Kidney tubule cell (primary cell): ENCODE results near the gene SGIP1.

ENCODE experiments used
- DNase-seq: peaks from one replicate; pipeline ENCODE4 v3.0.0-alpha.2; 2018; ENCODE audit warnings: low spot score

The SGIP1 gene

DNA sequence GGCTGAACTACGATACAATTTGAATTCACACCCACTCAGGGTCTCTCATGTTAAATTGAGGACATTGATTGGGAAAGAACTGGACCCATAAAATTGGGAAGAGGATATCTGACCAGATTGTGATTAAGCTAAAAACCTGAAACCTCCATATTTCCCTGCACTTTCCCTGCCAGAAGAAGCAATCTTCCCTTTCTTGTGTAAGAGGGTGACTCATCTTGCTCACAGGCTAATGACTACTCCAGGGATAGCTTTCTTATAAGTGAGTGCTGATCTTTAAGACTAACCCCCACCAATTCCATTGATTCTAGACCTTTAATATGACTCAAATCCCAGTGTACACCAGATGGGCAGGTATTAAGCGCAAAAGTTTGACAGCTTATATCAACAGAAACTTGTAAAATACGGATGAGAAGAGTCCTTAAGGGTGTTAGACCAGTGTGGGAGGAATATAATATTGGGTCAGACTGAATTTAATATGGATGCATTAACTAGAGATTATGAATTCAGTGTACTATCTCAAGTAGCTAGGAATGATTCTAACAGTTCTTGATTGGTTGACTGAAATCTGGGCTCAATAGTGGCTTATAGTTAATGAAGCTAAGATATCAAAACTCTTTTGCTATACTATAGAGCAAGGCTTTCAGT is 12.1 kb upstream of the SGIP1 start:
- DNase-seq: peak; percentile 63

DNA sequence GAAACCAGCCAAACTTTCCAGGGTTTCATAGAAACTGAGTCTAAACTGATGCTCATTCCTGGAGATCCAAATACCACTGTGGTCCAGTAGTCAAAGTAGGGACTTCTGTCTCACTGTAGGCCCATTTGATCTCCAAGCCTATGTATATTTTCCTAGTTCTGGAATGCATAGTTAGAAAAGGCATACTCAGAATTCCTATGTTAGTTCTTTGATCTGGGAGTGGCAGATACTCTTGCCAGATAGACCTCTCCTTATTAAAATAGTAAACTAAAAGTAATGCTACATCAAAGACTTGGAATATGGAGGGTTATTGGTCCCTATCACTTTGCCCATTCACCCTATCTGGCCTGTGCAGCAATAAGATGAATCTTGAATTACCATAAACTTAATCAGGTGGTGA is 10.4 kb upstream of the SGIP1 start:
- no peak for DNase-seq

DNA sequence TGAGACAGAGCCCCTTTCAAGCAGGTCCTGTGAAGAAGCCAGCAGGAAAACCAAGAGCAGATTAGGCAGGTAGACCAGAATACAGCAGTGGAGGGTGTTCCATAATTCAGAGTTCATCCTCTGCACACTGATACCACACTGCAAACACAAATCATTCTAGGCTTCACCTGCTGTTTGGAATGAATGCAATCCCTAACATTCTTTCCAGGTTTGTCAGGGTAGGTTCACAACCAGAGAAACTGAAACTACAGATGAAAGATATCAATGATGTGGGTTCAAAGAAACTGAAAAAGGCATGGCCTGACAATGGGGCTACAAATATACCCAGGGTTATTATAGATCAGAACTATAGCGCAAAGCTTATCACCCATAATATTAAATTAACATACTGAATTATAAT is 8.9 kb upstream of the SGIP1 start:
- DNase-seq: peak; percentile 51

DNA sequence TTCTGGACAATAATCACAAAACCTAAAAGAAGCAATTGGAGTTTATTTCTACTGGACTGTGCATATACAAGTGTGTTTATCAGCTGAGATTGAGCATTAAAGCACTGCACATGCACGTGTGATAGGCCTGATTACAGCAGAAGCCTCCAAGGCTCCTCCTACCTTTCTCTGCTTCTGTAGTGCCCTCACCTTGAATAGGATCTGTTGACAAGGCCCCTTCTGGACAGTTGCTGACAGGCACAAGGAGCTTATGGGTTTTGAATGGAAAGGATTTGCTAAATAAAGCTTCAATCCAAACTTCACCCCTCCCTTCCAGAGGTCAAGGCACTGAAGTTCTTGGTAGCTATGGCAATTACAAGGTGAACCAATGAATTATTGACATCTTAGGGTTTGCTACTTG is 7.9 kb upstream of the SGIP1 start:
- no peak for DNase-seq

DNA sequence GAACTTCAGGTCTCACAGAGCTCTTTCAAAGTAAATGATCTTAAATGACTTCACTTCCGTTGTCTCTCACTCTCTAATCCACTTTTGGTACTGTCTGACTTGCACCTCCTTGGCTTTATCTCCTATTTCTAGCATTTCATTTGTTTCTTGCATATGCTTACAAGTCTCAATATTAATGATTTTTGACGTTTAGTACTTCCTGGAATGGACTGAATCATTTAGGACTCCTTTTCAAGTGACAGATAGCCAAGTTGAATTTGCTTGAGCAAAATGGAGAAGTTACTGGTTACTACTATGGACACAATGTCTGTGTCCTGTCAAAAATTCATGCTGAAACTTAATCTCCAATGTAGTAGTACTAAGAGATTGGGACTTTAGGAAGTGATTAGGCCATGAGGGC is 7.0 kb upstream of the SGIP1 start:
- DNase-seq: no peak

DNA sequence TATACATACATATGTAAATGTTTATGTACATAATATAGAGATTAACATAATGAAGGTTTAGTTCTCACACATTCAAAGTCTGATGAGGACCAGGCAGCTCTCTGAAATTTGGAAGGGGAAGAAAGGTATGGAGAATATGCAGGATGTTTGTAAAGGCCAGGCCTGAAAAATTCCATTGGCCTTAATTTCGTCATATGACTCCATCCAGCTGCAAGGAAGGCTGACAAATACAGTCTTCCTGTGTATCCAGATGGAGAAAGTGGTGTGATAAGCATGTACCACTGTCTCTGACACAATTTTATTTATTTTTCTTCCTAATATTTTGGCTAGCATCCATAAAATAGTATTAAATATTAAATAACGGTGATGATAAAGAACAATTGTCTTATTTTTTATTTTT is 6.3 kb upstream of the SGIP1 start:
- peak; percentile 39 for DNase-seq

DNA sequence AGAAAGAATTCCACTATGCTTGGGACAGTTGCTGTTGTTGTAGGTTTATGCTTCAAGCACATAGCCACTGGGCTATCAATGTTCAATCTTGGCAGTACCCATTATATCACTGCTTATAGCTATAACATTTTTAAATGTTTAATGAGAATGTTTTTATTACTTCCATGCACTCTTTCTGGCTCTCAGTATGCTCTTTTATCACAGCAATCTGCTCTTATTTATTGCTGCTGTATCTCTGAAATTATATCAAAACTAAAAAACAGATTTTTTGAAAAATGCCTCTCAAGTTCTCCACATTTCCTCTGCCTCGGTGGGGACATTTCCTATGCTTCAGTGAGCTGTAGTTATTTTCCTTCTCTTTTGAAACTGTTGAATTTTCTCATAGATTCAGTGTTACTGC is 5.4 kb upstream of the SGIP1 start:
- no peak for DNase-seq

DNA sequence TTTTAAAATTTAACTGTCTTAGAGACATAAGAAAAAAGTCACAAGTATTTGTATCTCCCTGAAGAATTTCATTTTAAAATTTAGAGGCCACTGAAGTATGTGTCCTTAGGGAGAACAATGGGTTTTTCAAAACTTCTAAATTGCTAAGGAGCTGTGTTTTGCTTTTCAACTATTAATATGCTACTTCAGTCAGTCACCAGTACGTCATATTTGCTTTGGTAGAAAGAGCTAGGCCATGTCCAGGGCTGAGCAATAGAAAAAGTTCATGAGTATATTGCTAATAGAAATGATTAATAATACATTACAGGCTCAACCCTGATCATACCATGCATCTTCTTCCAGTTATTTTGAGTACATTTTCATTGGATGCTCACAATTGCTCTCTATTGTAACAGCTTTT is 1.7 kb upstream of the SGIP1 start:
- DNase-seq: peak; percentile 25

DNA sequence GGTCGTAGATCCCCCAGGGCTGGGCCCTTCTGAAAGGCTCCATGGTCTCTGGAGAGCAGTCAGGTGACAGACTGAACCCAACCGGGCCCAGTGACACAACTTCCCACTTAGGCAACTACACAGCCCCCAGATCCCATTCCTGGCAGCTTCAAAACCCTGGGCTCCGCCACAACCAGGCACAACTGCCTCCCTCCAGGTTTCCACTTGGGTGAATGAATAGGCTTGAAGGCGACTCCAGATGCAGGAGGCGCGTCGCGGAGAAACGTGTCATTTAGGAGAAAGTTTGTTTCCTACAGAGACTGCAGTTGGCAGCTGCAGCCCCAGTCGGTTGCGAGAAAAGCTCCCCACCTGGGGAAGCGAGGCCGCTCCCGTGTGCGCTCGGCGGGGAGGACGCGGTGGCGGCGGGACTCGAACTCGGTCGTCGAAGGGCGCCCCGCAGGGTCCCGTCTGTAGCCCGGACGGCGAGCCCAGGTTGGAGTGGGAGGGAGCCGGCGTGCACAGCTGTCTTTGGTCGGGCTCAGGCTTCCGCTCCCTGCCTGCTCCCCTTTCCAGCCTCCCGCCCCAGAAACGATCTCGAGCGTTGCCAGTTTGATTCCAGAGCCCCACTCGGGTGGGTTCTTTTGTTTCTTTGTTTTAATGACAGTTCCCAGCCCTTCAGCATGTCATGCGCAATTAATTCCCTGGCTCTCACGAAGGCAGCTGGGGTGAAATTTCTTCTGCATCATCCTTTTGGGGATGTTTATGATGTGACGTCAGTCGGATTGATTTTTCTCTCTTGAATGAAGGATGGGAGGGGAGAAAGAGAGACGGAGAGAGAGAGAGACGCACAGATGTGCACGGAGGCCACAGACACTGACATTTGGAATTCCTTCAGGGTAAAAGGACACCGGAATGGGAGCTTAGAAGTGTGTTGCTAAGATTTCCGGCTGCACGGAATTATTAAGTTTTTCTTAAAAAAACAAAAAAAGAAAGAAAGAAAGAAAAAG is 862 bp upstream of the SGIP1 start:
- peak; percentile 77 for DNase-seq

DNA sequence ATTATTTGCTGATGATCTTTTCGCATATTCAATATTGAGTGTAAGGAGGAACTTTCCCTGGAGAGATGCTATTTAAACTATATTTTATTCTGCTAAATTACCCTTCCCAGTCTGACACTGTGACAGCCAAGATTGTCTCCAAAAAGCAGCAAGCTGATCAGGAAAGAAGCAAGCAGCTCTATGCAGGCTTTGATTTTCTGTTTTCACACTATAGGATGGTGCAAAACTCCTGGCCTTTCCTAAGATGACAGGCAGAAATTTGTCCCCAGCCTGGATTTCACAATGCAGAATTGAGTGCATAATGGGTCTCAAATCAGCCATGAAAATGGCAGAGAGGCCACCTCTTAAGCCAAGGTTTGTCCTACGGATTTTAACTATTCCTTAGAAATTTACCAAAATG is 1.1 kb downstream of the SGIP1 start:
- DNase-seq: no peak

DNA sequence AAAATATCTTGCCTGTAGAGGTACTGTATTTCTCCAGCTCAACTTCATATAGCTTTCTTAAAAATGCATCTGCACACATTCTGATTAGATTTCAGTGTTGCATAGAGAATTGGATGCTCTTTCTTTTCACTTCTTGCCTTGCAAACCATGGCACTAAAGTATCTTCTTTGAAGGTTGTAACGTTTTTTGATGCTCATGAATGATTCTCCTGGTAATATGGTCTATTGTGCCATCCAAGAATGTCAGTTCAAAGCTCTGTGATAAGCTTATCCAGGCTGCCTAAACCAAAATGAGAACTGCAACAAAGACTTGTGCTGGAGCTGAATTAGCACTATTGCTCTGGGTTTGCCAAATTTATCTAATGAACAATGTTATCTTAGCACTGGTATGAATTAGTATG is 1.9 kb downstream of the SGIP1 start:
- no peak for DNase-seq

DNA sequence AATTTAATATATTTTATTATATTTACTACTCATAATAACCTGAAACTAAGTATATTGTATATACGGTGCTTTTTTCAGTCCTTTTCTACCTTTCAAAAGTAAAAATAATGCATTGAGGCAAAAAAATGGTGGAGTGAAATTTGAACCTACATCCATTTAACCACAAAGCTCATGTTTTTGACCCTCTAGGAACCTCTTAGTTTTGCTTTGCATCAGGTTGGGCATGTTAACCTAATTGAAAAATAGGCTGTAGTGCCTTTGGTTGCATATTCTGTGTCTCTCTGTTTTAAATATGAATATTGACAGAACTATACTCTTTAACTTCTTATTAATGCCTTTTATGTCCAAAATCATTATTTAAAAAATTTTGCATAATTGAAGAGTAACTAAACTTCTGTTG is 3.8 kb downstream of the SGIP1 start:
- no peak for DNase-seq

DNA sequence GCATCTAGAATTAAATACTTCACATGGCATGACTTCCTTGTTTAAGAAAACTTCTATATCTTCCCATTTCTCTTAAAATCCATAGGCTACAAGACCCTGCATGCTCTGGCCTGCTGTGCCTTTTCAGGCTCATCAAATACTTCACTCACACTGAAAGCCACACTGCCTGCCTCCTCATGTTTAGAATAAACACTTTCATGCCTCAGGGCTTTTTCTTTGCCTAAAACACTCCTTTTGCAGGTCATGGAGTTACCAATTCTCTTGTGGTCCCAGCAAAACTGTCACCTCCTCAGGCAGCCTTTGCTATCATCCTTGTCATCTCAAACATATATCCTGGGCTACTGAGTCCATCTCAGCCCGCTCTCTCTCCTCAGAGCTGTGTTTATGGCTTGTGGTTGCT is 5.5 kb downstream of the SGIP1 start:
- no peak for DNase-seq

DNA sequence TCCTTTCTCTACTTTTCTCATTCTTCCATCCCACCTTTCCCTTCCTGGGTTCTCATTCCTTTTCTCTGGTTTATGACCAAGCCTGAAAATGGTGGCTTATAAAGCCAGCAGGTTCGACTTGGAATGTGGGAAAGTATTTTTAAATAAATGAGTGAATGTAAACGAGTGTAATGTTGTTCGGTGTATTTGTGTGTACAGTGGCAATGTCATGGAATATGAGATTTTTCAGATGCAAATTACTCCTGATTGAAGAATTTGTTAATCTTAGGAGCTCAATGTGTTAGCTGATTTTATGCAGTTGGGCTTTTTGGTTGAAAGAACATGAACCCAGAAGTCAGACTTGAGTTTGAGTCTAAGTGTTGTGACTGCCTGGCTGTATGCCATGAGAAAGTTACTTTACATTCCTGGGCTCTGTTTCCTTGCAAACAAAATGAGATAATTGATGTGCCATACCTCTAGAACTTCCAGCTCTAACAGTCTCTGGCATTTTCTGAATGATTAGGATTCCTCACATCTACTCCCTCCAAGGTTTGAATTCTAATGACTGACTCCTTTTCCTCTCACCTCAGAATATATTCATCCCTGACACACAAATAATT is 6.6 kb downstream of the SGIP1 start:
- DNase-seq: peak; percentile 86

DNA sequence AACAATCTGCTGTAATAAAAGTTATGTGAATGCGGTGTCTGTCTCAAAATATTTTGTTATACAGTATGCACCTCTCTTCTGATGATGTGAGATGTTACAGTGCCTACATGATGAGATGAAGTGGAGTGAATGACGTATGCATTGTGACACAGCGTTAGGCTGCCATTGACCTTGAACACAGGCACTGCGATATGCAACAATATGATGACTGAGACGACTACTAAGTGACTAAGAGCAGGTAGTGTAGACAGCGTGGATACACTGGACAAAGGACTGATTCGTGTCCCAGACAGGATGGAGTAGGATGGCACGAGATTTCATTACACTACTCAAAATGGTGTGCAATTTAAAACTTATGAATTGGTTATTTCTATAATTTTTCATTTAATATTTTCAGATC is 8.4 kb downstream of the SGIP1 start:
- DNase-seq: peak; percentile 19

DNA sequence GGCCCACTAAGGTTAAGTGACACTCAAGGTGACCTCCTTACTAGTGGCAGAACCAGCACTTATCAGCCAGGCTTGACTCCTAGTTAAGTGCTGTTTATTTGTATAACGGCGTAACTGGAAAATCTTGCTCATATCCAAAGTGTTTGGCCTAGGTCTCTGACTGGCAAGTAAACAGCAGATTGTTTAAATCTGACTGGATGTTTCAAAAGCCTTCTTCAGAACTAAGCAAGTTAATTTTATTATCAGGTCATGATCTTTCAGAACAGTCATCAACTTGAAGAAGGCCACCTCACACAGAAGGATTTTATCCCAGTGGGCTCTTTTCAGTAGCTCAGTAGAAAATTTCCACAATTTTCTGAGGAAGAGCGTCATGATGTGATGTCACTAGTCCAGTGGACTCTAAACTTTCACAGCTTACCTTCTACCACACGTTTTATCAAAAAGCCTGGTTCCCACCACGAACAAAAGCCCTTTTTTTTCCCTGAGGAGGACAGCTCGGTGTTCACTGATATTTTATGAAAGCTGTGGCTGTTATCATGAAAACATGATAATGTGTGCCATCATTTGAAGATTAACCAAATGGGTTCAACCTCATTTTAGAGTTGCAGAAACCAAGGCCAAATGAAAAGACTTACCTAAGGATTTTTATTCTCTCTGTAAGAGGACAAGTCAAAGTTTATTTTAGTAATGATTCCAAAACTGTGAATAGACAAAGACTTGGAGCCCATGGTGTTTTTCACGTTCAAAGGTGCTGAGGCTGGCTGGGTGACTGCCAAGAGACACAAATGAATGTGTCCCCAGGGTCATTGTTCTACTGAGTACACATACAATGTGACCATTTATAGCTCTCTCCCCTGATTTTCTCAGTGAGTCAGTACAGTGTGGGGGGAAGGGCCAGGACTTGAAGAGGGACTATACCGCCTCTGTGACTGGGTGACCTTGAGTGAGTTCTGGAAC is 9.1 kb downstream of the SGIP1 start:
- DNase-seq: peak; percentile 84

DNA sequence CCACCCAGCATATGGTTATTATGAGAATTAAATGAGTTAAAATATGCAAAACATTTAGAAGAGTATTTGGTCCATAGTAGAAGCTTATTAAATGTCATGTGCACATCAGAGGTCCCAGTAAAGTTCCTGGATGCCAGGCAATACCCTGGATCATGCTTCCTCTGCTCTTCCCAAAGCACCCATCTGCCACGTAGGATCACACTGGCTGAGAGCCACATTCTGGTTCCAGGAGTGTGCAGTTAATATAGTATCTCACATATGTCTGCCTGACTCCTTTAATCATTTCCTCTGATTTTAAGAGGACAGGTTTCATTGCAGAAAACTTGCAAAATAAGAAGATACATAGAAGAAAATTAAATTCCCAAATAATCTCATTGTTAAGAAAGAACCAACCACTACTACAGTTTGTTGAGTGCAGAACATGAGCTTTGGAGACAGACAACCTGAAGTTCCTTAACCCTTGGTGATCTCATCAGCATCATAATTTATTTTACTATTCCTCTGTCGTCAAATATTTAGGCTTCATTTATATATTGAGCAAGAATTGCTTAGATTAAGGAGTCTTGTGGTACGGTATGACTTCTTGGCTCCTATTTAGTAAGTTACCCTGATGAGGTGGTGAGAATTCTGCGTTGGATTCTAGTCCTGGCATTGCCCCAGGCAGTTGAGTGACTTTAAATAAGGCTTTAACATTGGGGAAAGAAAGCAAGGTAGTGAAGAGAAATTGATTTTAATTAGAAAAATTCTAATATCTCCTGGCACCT is 12.3 kb downstream of the SGIP1 start:
- DNase-seq: no peak

DNA sequence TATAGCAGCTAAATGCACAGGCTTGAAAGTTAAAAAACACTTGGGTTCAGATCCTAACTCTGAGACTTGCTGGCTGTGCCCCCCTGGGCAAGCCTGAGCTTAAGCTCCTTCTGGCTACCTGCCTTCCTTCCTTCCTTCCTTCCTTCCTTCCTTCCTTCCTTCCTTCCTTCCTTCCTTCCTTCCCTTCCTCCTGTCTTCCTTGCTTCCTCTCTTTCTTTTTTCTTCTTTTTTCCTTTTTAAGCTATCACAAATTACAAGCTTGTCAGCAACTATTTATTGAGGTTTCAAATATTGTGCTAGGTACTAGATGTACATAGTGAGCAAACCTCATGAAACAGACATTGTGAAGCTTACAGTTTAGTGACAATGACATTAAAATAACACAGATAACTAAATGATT is 15.1 kb downstream of the SGIP1 start:
- DNase-seq: no peak

DNA sequence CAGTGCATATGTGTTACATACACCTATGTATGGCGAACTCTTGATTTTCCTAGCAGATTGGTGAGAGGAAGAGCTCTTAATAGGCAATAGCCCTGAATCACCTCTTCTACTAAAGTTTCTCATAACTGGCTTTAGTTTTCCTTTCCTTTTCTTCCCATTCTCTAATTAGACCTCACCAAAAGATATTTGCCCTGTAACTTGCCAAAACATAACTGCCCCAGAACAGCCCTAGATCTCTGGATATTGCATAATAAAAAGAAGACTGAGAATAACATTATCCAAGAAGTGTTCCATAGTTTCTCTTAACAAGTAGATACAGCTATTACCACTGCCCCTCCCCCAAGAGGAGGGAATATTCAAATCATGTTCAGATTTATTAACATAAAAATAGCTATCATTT is 16.3 kb downstream of the SGIP1 start:
- no peak for DNase-seq

DNA sequence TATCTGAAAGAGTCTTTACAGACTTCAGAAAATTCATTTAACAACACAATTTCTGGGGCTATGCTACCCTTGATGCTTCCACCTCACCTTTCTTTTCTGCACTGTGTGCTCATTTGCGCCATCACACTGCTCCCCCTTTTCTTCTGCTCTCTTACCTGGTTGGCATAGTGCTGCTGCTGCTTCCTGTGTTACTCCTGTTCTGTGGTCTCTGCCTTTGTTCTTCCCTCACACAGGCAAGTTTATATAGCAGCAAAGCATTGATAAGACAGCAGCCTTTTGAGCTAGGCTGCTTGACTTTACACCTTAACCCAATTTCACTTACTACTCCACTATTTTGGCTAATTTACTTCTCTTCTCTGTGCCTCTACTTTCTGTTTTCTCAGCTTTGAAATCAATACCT is 18.3 kb downstream of the SGIP1 start:
- no peak for DNase-seq

DNA sequence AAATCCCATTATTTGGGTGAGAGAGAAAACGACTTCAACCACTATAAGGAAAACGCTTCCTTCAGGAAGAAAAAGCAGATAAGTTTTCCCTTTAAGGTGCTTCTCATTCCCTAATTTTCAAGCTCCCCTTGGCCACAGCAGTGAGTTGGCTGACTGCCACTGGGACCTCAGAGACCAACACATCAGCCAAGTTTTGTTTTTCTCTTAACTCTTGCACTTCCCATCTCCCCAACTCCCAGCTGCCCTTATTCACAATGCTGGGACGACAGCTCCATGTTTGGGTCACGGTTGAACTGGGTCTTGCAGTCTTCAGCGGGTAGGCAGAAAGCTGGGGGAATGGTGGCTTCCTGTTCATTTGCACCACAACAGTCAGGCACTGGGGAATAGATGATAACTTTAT is 18.9 kb downstream of the SGIP1 start:
- no peak for DNase-seq
